UCSD-AML1 (cell line): Measurements from ENCODE around the gene RASA2.
"Not testable (repeated sequence)": the region's sequence is repeated elsewhere in the genome, so short reads cannot be mapped to it uniquely, and the experiment has no call there.

ENCODE experiments used
- DNase-seq: peaks from one replicate; lab custom pipeline; 2025; ENCODE audit not compliant: unreplicated experiment; lab: John Stamatoyannopoulos, UW

RASA2 gene

DNA sequence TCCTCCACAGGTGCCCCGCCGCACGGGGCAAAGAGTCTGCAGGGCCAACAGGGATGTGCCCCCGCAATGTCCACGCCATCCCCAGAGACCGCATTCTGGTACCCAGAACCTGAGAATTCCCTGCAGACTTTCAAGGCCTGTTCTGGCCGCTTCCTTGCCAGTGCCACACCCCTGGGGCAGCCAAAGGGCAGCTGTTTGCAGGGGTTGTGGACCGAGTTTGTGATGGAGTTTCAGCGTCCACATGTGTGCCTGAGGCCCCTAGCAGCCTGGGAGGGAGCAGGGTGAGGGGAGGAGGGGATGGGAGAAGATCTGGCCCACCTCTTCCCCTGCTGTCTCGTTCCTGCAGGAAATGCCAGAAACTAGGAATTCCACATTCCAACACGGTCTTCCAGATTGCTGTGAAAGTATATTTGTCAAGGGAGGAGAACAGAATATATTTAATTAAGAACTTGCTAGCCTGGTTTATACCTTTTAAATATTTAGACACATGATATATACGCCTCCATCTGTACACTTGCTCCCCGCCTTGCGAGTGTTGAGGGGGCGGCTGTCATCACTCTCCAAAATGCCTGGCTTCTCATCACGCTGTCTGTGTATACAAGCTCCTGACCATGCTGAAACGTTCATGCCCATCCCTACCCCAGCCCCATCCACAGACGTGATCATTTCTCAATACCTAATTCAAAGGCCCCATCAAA is 31.1 kb upstream of the RASA2 start:
- no peak for DNase-seq

DNA sequence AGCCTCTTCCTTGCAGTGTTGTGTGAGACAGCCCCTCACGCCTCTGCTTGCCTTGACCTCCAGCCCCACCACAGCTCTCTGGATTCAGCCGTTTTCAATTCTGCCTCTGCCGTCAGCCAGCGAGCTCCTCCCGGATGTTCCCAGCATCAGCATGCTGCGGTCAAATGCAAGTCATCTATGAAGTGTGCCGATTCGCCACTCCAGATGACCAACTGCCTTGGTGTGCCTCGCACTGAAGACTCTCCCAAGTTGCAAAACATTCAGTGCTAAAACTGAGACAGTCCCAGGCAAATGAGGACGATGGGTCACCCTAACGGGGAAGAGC is 30.6 kb upstream of the RASA2 start:
- DNase-seq = no peak

DNA sequence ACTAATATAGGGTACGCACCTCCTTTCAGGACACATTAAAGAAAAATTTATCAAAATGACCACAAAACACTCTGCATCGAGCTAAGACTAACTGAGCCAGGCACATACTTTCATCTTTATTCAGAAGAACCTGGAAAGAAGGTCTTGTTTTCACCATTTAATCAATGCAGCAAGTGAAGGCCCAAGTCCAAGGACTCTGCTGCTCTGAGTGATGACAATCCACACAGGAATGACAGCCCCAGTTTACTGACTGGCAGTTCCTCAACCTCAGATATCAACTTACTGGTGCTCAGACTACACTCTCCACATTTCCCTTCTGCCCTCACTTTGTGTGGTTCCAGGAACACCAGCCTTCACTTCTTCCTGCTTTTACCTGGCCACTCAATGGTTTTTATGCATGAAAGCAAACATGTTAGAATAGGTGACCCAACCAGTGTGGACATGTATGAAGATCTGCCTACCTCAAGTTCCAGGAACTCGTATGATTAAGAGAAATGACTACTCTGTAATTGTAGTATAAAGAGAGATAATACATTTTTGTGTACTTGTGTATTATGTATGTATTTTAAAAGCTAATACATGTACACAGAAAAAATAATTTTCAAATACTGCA is 29.1 kb upstream of the RASA2 start:
- DNase-seq = no peak

DNA sequence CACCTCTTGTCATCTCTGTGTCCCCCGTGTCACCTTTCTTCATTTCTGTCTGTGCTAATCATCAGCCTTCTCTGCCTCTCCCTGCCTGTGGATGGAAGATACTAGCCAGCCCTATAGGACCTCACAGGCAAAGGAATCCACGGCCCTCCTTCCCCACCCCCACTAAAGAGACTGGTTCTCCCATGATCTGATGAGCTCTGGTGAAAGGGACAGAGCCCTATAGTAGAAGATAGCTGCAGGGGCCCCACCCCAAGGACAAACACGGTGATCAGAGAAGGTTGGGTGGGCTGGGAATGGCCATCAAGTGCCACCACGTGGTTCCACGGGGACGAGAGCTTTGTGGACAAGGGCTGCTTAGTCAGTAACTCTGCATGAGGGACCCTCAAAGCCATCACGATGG is 27.8 kb upstream of the RASA2 start:
- no peak for DNase-seq

DNA sequence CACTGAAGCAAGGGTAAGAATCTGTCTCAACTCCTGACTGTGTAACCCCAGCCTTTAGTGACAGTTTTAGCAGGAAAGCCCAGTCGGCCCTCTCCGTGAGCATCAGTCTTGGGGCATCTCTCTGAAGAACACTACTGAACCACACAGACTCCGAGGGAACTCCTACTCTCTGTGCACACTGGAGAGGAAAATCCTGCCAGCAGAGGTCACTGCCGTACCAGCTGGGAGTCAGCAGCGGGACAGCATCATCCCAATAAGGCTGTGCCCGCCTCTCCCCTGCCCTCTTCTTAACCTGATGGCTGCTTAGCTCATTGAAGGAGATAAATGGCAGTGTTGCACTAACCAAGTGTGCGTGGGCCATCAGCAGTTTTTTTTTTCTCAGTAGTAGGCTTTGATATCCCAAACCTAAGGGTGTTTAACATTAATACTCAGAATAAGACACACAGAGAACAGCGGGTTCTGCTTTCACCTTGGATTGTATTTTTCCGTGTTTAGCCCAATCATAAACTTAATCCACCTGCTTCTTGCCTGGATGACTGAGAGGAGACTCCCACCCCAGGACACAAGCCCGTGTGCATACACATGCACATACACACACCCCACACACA is 26.6 kb upstream of the RASA2 start:
- peak; percentile 80 for DNase-seq

DNA sequence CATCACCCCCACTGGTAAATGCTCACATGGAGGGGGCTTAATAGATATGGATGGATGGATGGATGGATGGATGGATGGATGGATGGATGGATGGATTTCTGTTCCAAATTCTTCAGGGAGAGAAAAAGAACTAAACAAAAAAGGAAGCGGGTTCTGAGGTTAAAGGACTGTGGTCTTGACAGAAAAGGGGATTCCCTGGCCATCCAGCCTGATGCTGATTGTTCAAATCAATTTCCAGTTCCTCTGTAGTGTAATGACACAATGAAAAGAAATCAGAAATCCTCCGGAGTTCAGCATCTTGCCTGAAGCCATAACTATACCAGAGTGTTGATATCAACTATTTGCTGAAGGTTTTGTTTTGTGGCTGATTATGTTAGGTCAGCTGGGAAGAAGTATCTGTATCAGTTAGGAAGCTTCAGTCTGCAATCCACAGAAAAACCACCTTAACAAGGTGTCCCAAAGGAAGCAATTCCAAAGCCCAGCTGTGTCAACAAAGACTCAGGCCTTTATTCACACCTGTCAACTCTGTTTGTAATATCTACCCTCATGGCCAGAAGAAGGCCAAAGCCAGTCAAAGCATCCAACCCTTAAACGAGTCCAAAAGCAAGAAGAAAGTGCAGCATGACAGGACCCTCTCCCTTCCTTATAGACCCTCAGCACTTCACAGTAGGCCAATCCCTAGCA is 24.5 kb upstream of the RASA2 start:
- DNase-seq = no peak

DNA sequence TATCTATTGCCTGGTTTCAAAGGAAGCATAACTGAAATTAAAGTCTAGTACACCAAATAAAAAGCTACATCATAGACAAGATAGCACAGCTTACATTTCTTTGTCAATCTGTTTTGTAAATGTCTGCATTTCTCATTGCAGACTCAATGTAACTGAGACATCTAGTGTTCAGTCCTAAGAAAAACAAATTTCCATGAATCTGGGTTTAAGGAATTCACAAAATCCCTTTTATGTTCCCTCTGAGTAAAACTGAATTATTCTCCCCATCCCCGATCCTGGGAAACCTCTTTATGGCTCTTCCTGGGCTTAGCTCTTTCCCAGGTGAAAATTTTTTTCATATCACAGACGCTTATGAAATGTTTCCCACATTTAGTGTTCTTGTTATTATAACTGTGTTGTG is 21.6 kb upstream of the RASA2 start:
- DNase-seq = no peak

DNA sequence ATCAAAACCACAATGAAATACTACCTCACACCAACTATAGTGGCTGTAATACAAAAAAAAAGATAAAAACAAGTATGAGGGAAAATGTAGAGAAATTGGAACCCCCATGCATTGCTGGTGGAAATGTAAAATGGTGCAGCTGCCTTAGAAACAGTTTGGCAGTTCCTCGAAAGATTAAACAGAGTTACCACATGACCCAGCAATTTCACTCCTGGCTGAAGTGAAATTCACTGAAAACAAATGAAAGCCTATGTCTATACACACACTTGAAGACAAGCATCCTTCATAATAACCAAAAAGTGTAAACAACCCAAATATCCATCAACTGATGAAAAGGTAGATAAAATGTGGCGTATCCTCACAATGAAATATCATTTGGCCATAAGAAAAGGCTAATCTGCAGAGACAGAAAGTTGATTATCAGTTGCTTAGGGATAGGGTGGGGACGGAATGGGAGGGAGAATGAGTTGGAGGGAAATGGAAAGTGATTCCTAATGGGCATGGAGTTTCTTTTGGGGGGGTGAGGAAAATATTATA is 20.1 kb upstream of the RASA2 start:
- DNase-seq = no peak

DNA sequence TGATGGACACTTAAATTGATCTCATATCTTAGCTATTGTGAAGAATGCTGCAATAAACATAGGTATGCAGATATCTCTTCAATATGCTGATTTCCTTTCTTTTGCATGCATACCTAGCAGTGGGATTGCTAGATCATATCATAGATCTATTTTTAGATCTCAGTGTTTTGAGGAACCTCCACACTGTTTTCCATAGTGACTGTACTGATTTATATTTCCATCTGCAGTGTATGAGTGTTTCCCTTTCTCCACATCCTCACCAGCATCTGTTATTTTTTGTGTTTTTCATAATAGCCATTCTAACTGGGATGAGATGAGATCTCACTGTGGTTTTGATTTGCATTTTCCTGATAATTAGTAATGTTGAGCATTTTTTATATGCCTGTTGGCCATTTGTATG is 17.1 kb upstream of the RASA2 start:
- DNase-seq = no peak

DNA sequence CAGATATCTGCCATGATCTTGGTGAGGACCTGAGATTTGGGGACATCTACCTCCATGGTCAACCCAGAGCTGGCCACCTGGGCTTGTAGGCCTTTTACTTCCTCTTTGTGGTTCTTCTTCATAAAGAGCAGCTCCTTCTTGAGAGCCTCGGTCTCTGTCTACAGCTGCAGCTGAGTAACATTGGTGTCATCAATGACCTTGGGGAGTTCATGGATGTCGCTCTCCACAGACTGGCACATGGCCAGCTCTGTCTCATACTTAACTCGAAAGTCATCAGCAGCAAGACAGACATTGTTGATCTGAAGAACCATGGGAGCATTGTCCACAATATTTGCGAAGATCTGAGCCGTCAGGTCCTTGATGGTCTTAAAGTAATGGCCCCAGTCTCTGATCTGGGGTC is 15.7 kb upstream of the RASA2 start:
- DNase-seq = no peak

DNA sequence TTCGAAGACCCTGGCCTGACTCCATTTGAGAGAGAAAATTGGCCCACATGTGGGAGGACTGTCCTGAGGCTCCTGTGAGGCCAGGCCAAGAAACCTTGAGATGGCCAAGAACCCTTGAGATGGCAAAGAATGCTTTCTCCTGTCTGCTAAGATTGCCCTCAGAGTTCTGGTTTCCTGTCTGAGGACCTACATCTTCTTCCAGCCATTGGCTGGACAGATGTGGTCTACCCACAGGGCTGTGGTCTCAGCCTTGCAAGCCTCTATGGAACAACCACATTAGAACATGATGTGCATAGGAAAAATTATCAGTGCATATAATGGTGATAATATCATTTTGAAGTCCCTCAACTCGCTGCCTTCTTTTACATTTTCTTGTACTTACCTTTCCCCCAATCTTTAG is 10.8 kb upstream of the RASA2 start:
- DNase-seq = peak; percentile 48

DNA sequence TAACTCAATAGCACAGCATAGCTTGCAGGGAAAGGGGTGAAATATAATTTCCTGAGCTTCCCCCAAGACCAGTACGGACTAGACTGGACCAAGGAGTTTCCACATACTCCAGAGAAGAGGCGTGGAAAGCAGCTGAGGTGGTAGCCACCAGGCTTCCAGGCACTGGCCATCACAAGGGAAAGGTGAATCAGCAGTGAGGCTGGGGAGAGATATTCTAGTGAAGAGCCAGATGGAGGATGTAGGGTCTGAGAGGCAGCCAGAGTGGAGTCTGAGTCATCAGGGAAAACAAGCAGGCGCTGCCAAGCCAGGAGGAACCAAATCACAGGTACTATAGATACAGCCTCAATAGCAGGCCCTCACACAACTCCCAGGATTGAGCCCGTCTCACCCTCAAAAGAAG is 9.6 kb upstream of the RASA2 start:
- DNase-seq = no peak

DNA sequence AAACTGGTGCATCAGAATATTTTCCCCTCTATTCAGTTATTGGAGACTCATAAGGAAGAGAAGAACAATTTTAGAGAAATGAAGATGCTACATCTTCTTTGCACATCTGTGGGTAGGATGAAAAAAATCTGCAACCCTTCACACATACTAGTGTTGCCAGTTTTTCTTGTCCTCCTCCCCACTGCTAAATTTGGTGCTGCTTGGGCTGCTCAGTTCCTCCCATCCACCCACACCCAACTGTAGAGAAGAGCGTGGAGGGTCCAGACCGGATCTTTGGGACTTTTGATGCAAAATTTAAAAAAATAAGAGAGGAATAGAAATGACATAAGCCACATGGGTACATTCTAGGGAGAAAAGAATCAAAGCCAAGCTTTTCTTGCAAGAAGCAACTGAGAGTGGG is 8.7 kb upstream of the RASA2 start:
- no peak for DNase-seq

DNA sequence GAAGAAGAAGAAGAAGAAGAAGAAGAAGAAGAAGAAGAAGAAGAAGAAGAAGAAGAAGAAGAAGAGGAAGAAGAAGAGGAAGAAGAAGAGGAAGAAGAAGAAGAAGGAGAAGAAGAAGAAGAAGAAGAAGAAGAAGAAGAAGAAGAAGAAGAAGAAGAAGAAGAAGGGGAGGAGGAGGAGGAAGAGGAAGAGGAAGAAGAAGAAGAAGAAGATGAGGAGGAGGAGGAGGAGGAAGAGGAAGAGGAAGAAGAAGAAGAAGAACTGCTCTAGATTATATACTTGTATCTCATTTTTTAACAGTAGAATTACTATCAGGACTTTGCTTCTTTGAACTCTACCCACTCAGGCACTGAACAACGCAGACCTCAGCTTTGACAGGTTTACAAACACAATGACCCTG is 8.0 kb upstream of the RASA2 start:
- DNase-seq = not testable (repeated sequence)

DNA sequence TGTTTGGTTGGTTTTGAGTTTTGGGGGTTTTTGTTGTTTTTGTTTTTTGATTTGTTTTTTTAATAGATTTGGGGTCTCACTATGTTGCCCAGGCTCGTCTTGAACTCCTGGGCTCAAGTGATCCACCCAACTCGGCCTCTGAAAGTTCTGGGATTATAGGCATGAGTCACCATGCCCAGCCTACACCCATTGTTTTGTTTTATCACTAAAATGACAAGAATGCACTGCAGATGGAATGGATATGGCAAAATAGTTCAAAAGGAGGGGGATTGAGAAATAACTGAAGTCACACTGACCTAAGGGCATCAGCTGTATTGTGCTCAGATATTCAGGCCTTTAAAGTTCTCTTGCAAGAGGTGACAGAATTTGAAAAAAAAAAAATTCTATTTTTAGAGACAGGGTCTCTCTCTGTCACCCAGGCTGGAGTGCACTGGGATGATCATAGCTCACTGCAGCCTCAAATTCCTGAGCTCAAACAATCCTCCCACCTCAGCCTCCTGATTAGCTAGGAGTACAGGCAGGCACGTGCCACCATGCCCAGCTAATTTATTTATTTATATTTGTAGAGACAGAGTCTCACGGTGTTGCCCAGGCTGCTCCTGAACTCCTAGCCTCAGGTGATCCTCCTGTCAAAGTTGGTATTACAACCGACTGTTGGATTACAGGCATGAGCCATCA is 4.4 kb upstream of the RASA2 start:
- DNase-seq = no peak

DNA sequence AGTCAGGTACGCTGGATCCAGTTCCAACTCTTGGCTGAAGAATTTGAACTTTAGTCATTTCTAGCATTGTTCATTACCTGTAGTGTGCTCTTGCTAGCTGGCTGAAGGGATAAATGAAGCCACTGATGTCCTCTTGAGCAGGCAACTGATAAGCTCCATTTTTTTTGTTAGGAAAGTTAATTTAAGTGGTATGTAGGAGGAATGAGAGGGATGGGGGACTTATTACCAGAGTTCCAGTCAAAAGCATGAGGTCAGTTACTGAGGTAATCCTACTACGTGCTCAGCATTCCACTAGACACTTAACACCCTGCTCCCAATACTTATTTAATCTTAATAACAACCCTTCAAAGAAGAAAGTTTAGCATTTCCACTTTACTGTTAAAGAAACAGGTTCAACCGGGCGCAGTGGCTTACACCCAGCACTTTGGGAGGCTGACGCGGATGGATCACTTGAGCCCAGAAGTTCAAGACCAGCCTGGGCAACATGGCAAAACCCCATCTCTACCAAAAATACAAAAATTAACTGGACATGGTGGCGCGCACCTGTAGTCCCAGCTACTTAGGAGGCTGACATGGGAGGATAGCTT is 2.0 kb upstream of the RASA2 start:
- no peak for DNase-seq

DNA sequence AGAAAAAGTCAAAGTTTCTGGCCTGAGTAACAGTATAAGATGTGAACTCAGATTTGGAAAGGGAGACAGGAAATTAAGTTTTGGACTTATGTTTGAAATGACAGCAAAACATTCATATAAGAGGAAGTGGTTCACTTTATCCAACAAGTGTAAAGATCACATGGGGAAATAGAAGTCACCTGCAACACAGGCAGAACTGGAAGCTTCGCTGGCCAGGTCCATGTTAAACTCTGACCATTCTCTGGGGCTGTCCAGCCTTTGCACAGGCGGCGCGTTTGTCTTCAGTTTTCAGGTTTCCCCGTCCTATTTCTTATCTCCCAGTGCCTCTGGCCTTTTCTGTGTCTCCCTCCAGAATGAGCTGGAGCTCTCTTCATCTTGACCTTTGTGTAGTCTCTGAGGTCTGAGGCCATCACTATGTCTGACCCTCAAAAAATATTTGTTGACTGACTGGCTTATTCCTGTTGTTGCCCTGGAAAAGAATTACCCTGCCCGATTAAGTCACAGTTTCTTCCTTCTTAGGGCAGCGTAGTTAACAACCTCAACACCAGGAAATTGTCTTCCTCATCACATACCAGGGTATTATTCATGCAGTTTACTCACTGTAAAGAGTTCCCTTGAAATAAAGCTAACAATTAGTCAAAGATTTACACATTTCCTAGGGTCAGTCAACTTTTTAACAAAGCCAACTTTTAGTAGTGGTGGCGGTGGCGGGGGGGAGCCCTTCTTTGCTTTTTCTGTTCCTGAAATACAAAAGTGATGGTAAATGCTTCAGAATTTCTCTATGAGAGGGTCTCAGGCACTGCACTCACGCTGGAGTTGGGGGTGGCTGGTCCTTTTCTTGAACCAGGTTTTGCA is 959 bp upstream of the RASA2 start:
- peak; percentile 30 for DNase-seq

DNA sequence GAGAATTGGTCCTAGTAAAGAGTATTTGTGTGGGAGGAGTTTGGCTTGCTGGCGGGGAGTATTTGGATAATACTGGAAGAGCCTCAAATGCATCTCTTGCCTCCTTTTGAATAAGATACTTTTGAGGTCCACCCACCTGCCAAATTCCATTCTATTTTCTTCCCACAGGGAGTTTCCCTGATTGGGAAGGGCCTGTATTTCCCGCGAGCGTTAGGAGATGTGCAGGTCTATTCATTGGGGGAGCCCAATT is 406 bp upstream of the RASA2 start:
- DNase-seq = no peak

DNA sequence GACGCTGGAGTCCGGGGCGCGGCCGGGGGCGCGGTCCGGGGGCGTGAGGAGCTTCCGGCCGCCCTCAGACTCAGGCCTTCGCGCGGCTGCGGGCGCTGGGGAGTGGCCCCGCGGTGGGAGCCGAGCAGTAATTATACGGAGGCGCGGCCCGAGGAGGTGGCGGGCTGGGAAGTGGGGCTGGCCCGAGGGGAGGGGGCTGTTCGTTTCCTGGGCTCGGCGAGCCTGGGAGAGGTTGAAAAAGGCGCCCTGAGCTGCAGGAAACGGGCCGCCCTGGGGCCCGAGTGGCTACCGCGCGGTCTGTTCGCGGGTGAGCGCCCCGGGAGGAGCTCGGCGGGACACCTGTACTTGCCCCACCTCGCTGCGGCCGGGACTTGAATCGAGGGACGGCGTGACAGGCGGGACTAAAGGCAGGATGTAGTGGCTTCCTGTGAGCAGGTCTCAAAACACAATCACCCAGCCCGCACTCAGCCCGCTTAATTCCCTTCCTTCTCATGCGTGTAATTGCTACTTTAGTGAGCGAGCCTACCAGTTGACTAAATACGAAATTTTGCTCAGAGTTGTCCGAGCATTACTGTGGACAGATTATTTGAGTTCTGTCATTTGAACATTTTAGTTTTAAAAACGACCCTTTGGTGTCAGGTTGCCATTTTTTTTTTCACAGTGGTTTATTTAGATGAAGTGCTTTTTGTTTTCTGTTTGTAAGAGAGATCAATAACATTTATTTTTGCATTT is 860 bp downstream of the RASA2 start:
- DNase-seq = peak; percentile 78

DNA sequence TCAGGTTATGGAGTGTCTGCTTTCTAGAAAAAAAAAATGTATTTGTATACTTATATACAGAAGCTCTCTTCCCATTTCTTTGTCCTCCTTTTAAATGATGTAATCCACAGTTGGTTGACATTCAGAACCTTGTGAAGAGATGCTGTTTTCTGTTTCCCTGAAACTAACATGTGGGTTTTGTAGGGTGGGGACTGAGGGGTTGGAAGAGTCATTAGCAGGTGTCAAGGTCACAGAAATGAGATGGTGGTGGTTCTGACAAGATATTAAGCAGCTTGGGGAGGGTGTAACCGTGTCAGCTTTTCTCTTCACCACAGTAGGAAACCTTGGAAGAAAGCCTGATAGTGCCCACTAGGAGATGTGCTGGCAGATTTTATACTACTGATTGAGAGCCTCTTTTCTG is 2.4 kb downstream of the RASA2 start:
- no peak for DNase-seq
